Esophagus squamous epithelium (tissue), 5 donors: ENCODE measurements around the gene STK10. TPM values are rescaled to one million over a fixed set of nuclear protein-coding genes. Genes with fewer than 3 reads are reported as not detected.

Source experiments
- DNase-seq: peaks from one replicate; lab custom pipeline; 2025; lab: John Stamatoyannopoulos, UW
- H3K27ac ChIP-seq, 4 donors: fragments of 200-600 bp; sonication (generic); one replicate each; pipeline ENCODE4 v1.5.1; 2016 to 2019; ENCODE audit warnings: mild to moderate bottlenecking in 1 of 4
- H3K27me3 ChIP-seq, 4 donors: fragments of 200-600 bp; sonication (generic); 1 replicate in 3 of 4; 2 replicates in 1 of 4; pipeline versions ENCODE4 v1.5.1 to v1.6.0; 2017 to 2021; ENCODE audit warnings: antibody characterized with exemption in 1 of 4
- H3K36me3 ChIP-seq, 3 donors: fragments of 200-600 bp; sonication (generic); one replicate each; pipeline ENCODE4 v1.5.1; 2016 to 2019
- H3K4me1 ChIP-seq, 3 donors: fragments of 200-600 bp; sonication (generic); one replicate each; pipeline ENCODE4 v1.5.1; 2017 to 2019
- H3K4me3 ChIP-seq, 4 donors: fragments of 200-600 bp; sonication (generic); 1 replicate in 3 of 4; 2 replicates in 1 of 4; pipeline ENCODE4 v1.5.1; 2016 to 2019; ENCODE audit warnings: mild to moderate bottlenecking in 2 of 4, moderate library complexity in 1 of 4
- H3K9me3 ChIP-seq, 3 donors: fragments of 200-600 bp; sonication (generic); one replicate each; pipeline ENCODE4 v1.5.1; 2016 to 2019
- CTCF ChIP-seq, 6 experiments: fragments of 450-650 bp in 4 of 6; fragments of 200-600 bp in 2 of 6; sonication (generic) in 2 of 6; IDR thresholded peaks; one replicate each; pipeline ENCODE4 v1.5.1; 2016 to 2019; ENCODE audit warnings: antibody characterized with exemption in 6 of 6, mild to moderate bottlenecking in 4 of 6, moderate library complexity in 4 of 6
- POLR2A ChIP-seq, 4 donors: fragments of 450-650 bp; IDR thresholded peaks; one replicate each; pipeline ENCODE4 v1.6.1; 2017; ENCODE audit warnings: antibody characterized with exemption in 4 of 4, mild to moderate bottlenecking in 4 of 4, moderate library complexity in 3 of 4
- WGBS, 2 donors: methylation state at CpG; one replicate each; pipeline ENCODE4 v1.1.5; 2018; 5-methylcytosine and 5-hydroxymethylcytosine counted together
- intact Hi-C: fragments of 100-400 bp; cut with DNase I; formaldehyde crosslinking; loops from one replicate; pipeline ENCODE4 v1.15.0; 2022
- total RNA-seq, 4 donors: library from RNA; depleted of rRNA; stranded (reverse); fragments of >200 nt; gene quantifications; one replicate each; pipeline ENCODE4 v1.1.0, GENCODE V29; 2016
- donor health status: DM: yes; HTN: yes; CAD: no.

STK10 gene
- total RNA-seq, 4 donors from 2014 or later: 5.4 to 15.6 (median 8.9) TPM

DNA sequence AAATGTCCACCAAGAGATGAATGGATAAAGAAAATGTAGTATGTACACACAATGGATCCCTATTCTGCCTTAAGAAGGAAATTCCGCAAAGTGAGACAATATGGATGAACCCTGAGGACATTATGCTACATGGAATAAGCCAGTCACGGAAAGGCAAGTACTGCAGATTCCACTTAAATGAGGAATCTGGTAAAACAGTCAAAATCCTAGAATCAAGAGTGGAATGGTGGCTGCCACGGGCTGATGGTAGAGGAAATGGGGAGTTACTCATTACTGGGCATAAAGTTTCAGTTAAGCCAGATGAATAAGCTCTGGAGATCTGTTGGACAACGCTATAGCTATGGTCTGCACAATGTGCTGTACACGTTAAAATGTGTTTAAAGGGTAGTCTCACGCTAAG, 47.2 kb downstream of the STK10 start:
- Histone ChIP-seq H3K9me3 (no peaks in the 10 kb centered on the region), H3K4me1 (peaks cover 5 to 23% (median 5%) of the 10 kb centered on the region in 3 donors), H3K27ac (no peak overlapping the region), H3K36me3 (no peaks in the 10 kb centered on the region), H3K27me3 (no peaks in the 10 kb centered on the region), H3K4me3 (no peak overlapping the region)
- 76 to 87% methylated on average over 6 of the region's 6 CpGs for WGBS, 2 donors
- no peak for DNase-seq
- intact Hi-C loops: no loop called here
- no peak for TF ChIP-seq CTCF (IDR thresholded peaks at IDR 0.05)
- TF ChIP-seq POLR2A (IDR thresholded peaks at IDR 0.05): no peak

- Histone ChIP-seq H3K4me3 (no peak overlapping the region), H3K9me3 (no peaks in the 10 kb centered on the region), H3K4me1 (peaks cover 5 to 18% (median 5%) of the 10 kb centered on the region in 3 donors), H3K27me3 (no peaks in the 10 kb centered on the region), H3K36me3 (no peaks in the 10 kb centered on the region), H3K27ac (no peak overlapping the region)
- no peak for TF ChIP-seq POLR2A (IDR thresholded peaks at IDR 0.05)
- TF ChIP-seq CTCF (IDR thresholded peaks at IDR 0.05): no peak
- intact Hi-C loops: no loop called here
- 78 to 85% methylated on average over 9 of the region's 9 CpGs for WGBS, 2 donors
- DNase-seq: no peak
Measured at GRCh38 chr5:172140120-172140519, 47.9 kb downstream of the STK10 start.

DNA sequence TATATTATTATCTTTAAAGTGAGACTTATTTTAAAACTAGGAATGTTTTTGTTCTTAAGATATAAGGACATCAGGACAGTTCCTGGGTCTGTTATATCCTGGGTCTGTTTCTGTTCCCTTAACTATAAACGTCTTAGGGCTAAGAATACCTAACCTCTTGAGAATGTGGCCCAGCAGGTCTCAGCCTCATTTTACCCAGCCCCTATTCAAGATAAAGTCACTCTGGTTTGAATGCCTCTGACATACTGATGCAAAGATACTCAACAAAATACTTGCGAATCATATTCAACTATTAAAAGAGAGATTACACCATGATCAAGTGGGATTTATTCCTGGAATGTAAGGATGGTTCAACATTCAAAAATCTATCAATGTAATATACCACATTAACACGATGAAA, 51.0 kb downstream of the STK10 start:
- no peak for DNase-seq
- Histone ChIP-seq H3K9me3 (no peaks in the 10 kb centered on the region), H3K27me3 (no peaks in the 10 kb centered on the region), H3K27ac (no peak overlapping the region), H3K4me1 (peaks cover 0 to 15% (median 3%) of the 10 kb centered on the region in 3 donors), H3K4me3 (no peak overlapping the region), H3K36me3 (no peaks in the 10 kb centered on the region)
- no peak for TF ChIP-seq CTCF (IDR thresholded peaks at IDR 0.05)
- TF ChIP-seq POLR2A (IDR thresholded peaks at IDR 0.05): no peak
- WGBS, 2 donors: 76 to 78% methylated on average over 3 of the region's 3 CpGs
- intact Hi-C loops: no loop called here

DNA sequence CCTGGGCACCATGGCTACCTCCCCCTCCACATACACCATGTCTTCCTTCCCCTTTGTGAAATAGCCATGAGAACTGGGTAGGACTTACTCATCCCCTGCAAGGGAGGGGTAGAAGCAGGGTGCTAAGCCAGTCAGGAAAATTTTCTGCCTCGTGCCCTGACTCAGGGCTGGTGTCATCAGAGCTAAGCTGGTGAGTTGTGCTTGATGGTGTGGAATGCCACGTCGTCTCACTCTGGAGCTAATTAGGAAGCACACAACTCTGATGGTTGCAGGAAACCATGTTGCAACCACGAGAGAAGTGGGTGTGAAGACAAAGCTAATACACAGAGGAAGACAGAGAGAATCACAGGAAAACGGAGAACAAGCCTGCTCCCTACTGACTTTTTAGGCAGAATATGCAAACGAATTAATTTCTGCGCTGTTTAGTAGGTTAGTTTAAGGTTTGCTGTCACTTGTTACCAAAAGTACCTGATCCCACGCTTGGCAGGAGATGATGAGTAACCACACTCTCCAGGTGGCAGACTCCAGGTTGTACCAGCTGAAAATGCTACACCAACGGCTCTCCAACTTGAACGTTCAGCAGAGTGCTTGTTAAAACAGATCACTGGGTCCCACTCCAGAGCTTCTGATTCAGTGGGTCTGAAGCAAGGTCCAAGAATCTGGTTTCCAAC, 54.5 kb downstream of the STK10 start:
- WGBS, 2 donors: 47 to 67% methylated on average over 7 to 9 of the region's 10 CpGs
- Histone ChIP-seq H3K4me3 (no peak overlapping the region), H3K27me3 (no peaks in the 10 kb centered on the region), H3K9me3 (no peaks in the 10 kb centered on the region), H3K4me1 (peaks cover 0 to 15% (median 3%) of the 10 kb centered on the region in 3 donors), H3K36me3 (no peaks in the 10 kb centered on the region), H3K27ac (peak overlapping the region in 2 of 4 donors; percentile 55 to 63)
- DNase-seq: no peak
- TF ChIP-seq CTCF (IDR thresholded peaks at IDR 0.05) (no peak), POLR2A (IDR thresholded peaks at IDR 0.05) (no peak)
- intact Hi-C loops: no loop called here

DNA sequence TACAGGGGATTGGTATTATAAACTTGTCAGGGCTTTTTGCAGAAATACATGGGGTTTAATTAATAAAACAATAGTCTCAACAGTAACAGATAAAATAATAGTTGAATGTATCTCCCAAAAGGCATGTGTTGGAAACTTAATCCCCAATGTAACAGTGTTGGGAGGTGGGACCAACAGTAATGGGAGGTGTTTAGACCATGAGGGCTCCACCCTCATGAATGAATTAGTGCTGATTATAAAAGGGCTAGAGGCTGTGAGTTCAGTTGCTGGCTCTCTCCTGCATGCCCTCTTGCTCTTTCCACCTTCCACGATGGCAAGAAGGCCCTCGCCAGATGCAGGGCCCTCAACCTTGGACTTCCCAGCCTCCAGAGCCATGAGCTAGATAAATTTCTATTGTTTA, 56.3 kb downstream of the STK10 start:
- H3K4me3 ChIP-seq: no peak overlapping the region
- H3K36me3 ChIP-seq: peaks cover 0 to 6% (median 0%) of the 10 kb centered on the region in 3 donors
- no peaks in the 10 kb centered on the region for H3K9me3 ChIP-seq
- H3K27me3 ChIP-seq: no peaks in the 10 kb centered on the region
- intact Hi-C loops: no loop called here
- TF ChIP-seq POLR2A (IDR thresholded peaks at IDR 0.05) (no peak), CTCF (IDR thresholded peaks at IDR 0.05) (no peak)
- WGBS, 2 donors: 95% methylated on average over 2 of the region's 2 CpGs
- DNase-seq: no peak
- H3K4me1 ChIP-seq: peaks cover 0 to 15% (median 3%) of the 10 kb centered on the region in 3 donors
- peak overlapping the region in 1 of 4 donors; percentile 6 for H3K27ac ChIP-seq
